ENCODE results near the gene NPNT. TPM values are rescaled to one million over a fixed set of nuclear protein-coding genes. Genes with fewer than 3 reads are reported as not detected.
"Not testable (repeated sequence)": the region's sequence is repeated elsewhere in the genome, so short reads cannot be mapped to it uniquely, and the experiment has no call there.

NPNT gene, protein sequence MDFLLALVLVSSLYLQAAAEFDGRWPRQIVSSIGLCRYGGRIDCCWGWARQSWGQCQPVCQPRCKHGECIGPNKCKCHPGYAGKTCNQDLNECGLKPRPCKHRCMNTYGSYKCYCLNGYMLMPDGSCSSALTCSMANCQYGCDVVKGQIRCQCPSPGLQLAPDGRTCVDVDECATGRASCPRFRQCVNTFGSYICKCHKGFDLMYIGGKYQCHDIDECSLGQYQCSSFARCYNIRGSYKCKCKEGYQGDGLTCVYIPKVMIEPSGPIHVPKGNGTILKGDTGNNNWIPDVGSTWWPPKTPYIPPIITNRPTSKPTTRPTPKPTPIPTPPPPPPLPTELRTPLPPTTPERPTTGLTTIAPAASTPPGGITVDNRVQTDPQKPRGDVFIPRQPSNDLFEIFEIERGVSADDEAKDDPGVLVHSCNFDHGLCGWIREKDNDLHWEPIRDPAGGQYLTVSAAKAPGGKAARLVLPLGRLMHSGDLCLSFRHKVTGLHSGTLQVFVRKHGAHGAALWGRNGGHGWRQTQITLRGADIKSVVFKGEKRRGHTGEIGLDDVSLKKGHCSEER
- not detected for total RNA-seq

DNA sequence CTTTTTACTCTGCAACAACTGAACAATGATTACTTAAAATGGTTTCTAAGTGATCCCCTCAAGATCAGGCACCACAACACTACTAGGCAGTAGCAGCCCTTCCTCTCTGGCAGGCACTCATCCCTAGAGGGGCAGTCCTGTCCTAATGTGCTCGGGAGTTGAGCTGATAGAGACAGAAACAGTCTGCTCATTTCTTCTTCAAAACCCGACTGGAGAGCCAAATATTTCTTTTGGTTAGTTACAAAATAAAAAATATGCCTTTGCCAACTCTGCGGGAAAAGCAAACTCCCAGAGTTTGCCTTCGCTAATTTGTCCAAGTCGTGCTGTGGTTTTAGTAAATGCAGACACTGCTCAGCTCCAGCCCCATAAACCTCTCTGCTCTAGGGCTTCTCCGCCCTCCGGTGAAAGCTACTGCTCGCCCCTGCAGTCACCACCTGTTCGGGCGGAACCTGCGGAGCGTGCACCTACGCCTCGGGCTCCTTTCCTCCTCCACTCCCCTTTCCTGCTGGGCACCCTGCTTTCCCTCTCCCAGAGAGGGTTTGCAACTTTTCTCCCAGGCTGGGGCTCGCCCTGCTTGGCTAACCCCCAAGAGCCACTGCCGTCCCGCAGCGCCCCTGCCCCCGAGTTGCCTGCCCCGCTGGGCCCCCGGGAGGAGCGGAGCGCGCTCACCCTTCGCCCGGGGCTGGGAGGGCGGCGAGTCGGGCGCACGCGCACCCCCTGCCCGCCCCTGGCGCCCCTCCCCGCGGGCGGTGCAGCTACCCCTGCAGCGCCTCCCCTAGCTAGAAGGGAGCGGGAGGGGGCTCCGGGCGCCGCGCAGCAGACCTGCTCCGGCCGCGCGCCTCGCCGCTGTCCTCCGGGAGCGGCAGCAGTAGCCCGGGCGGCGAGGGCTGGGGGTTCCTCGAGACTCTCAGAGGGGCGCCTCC lies at the start of gene NPNT:
Gene NPNT, plus strand, starts transcription at position 812 of the 923 bp plus-strand sequence. CDS start 182 bp downstream, outside the sequence.
- Mint-ChIP-seq H3K4me3 (no peak within 1 kb of the TSS), H3K27me3 (peaks cover 30 to 69% of the 10 kb centered on the region in 2 donors)

DNA sequence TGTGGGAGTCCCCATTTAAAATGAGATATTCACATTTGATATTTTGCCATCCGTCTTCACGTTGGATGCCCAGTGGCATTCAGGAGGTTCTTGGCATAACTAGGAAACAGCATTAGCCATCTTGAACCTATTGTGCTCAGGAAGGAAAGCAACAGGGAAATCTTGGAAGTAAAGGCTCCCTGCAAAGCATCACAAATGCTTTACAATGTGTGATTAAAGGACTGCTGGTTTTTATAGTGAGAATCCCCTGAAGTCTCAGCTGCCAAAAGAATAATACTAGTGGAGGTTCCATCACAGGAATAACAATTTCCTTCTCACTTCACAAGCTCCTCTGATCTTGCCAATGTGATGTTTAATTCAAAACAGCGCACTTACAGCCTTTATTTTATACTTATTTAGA lies 49.7 kb upstream of the NPNT start:
- H3K27ac Mint-ChIP-seq, result no peak overlapping the region
- no peak for DNase-seq (ENCODE audit: low spot score)
- H3K9me3 Mint-ChIP-seq, result no peaks in the 10 kb centered on the region
- no peaks in the 10 kb centered on the region for H3K27me3 Mint-ChIP-seq
- H3K4me3 Mint-ChIP-seq, result no peak overlapping the region
- H3K36me3 Mint-ChIP-seq, result peaks cover 7% of the 10 kb centered on the region
- H3K4me1 Mint-ChIP-seq (ENCODE audit: low read depth in 2 of 2), result no peaks in the 10 kb centered on the region
- no peak for ATAC-seq

More for the DNA sequence above, at the start of gene NPNT:
- H3K36me3 Mint-ChIP-seq, result peaks cover 7% of the 10 kb centered on the region
- ATAC-seq (peak in 1 of 2 donors; percentile 25), DNase-seq (ENCODE audit: low spot score) (no peak)
- H3K9me3 Mint-ChIP-seq, result peaks cover 9% of the 10 kb centered on the region
- no peaks in the 10 kb centered on the region for H3K4me1 Mint-ChIP-seq (ENCODE audit: low read depth in 2 of 2)
- H3K27ac Mint-ChIP-seq, result no peak within 1 kb of the TSS

DNA sequence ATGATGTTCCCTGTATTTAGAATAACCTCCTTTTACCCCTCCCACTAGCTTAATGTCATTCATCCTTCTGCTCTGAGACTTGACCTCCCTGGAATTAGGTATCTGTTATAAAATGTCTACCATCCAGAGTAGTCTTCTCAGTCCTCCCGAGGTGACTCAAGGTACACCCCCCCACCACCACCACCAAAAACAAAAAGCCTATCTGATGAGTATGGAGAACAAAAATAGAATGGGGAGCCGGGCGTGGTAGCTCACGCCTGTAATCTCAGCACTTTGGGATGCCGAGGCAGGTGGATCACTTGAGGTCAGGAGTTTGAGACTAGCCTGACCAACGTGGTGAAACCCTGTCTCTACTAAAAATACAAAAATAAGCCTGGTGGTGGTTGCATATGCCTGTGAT lies 46.9 kb upstream of the NPNT start:
- H3K4me3 Mint-ChIP-seq; ATAC-seq; H3K9me3 Mint-ChIP-seq; H3K36me3 Mint-ChIP-seq; H3K27ac Mint-ChIP-seq; H3K4me1 Mint-ChIP-seq (ENCODE audit: low read depth in 2 of 2); DNase-seq (ENCODE audit: low spot score); H3K27me3 Mint-ChIP-seq: not testable (repeated sequence)

DNA sequence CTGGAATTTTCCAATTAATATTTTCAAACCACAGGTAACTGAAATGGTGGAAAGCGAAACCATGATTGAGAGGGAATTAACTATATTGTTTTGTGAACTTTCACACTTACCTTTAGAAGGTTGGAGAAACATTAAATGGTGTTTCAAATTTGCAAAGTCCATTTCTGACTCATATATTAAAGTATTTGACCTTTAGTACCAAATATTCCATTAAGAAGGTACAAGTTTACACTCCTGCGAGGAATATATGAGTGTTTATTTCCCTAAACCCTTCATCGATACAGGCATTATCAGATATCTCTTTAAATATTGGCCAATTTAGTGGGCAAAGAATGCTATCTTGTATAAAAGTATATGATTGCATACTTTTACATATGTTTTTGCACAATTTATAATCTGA lies 44.1 kb upstream of the NPNT start:
- ATAC-seq, result no peak
- Mint-ChIP-seq H3K9me3 (peaks cover 7% of the 10 kb centered on the region), H3K27me3 (no peaks in the 10 kb centered on the region), H3K36me3 (peaks cover 17% of the 10 kb centered on the region), H3K4me1 (ENCODE audit: low read depth in 2 of 2) (no peaks in the 10 kb centered on the region), H3K4me3 (no peak overlapping the region), H3K27ac (no peak overlapping the region)
- no peak for DNase-seq (ENCODE audit: low spot score)

DNA sequence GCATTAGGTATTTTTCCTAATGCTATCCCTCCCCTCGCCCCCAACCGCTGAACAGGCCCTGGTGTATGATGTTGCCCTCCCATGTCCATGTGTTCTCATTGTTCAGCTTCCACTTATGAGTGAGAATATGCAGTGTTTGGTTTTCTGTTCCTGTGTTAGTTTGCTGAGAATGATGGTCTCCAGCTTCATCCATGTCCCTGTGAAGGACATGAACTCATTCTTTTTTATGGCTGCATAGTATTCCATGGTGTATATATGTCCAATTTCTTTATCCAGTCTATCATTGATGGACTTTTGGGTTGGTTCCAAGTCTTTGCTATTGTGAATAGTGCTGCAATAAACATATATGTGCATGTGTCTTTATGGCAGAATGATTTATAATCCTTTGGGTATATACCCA lies 43.0 kb upstream of the NPNT start:
- not testable (repeated sequence) for H3K4me3 Mint-ChIP-seq; H3K4me1 Mint-ChIP-seq (ENCODE audit: low read depth in 2 of 2); H3K27me3 Mint-ChIP-seq; H3K27ac Mint-ChIP-seq; ATAC-seq; DNase-seq (ENCODE audit: low spot score)
- Mint-ChIP-seq H3K9me3 (peaks cover 12% of the 10 kb centered on the region), H3K36me3 (peaks cover 24% of the 10 kb centered on the region)

DNA sequence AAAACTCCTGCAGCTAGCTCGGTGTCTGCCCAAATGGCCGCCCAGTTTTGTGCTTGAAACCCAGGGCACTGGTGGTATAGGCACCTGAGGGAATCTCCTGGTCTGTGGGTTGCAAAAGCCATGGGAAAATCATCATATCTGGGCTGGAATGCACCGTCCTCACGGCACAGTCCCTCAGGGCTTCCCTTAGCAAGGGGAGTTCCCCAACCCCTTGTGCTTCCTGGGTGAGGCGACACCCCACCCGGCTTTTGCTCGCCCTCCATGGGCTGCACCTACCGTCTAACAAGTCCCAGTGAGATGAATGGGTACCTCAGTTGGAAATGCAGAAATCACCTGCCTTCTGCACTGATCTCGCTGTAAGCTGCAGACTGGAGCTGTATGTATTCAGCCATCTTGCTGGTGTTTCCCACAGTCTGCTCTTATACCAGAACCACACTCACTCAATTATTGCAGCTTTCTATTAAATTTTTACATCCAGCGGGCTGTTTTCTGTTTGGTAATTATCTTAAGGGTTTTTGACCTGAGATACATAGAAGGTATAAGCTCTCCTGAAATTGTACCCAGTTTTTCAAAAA lies 36.7 kb upstream of the NPNT start:
- Mint-ChIP-seq H3K4me1 (ENCODE audit: low read depth in 2 of 2) (no peaks in the 10 kb centered on the region), H3K4me3 (no peak overlapping the region), H3K27me3 (no peaks in the 10 kb centered on the region), H3K9me3 (peaks cover 29% of the 10 kb centered on the region), H3K27ac (no peak overlapping the region), H3K36me3 (peaks cover 43% of the 10 kb centered on the region)
- ATAC-seq, result no peak
- no peak for DNase-seq (ENCODE audit: low spot score)

DNA sequence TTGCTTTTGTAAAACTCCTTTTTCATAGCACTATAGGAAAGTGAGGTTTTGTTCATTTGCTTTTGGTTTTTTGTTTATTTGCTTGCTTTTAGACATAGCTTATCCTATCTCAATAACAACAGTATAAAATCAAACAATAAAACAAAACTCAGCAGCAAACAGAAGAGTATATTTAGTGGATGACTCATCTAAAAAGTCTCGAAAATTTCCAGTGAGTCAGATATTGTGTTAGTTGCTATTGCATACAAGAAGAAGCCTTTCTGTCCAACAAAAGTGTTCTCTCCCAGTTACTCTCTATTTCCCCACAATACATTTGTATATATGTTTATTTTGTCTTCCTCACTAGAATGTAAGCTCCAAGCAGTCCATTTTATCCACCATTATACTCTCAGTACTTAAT lies 36.0 kb upstream of the NPNT start:
- no peak overlapping the region for H3K27ac Mint-ChIP-seq
- ATAC-seq (no peak), DNase-seq (ENCODE audit: low spot score) (no peak)
- peaks cover 39% of the 10 kb centered on the region for H3K36me3 Mint-ChIP-seq
- no peaks in the 10 kb centered on the region for H3K27me3 Mint-ChIP-seq
- H3K9me3 Mint-ChIP-seq, result peaks cover 29% of the 10 kb centered on the region
- H3K4me3 Mint-ChIP-seq, result no peak overlapping the region
- no peaks in the 10 kb centered on the region for H3K4me1 Mint-ChIP-seq (ENCODE audit: low read depth in 2 of 2)

DNA sequence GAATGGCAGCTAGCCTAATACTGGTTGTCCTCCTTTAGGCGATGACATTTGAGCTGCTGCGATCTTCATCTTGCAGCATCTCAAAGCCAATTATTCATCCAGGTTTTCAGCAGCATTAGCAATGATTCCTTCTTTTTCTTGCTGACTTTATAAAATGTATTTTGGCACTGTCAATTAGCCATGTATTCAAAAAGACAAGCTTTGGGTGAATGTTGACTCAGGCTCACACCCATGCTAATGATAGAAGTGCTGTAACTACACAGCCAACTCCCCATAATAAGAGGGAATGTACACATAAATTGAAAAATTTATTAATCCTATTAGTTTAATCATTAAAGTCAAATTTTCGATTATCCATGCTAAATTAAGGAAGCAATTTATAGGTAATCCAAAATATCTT lies 24.3 kb upstream of the NPNT start:
- H3K4me1 Mint-ChIP-seq (ENCODE audit: low read depth in 2 of 2), result no peaks in the 10 kb centered on the region
- H3K4me3 Mint-ChIP-seq, result no peak overlapping the region
- no peaks in the 10 kb centered on the region for H3K36me3 Mint-ChIP-seq
- no peak for DNase-seq (ENCODE audit: low spot score)
- ATAC-seq, result no peak
- H3K27ac Mint-ChIP-seq, result no peak overlapping the region
- peaks cover 3% of the 10 kb centered on the region for H3K9me3 Mint-ChIP-seq
- H3K27me3 Mint-ChIP-seq, result no peaks in the 10 kb centered on the region

DNA sequence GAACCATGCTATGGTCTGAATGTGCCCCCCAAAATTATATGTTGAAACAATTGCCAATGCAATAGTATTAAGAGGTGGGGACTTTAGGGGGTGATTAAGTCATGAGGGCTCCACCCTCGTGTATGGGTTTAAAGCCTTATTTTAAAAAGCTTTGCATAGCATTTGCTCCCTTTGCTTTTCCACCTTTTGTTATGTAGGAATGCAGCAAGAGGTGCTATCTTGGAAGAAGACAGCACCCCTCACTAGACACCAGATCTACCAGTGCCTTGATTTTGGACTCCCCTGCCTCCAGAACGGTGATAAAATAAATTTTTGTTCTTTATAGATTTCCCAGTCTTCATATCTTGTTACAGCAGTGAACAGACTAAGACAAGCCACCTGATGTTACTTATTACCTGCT lies 23.3 kb upstream of the NPNT start:
- Mint-ChIP-seq H3K9me3 (peaks cover 3% of the 10 kb centered on the region), H3K36me3 (no peaks in the 10 kb centered on the region), H3K27ac (no peak overlapping the region), H3K4me3 (no peak overlapping the region), H3K27me3 (no peaks in the 10 kb centered on the region), H3K4me1 (ENCODE audit: low read depth in 2 of 2) (no peaks in the 10 kb centered on the region)
- ATAC-seq, result no peak
- no peak for DNase-seq (ENCODE audit: low spot score)

DNA sequence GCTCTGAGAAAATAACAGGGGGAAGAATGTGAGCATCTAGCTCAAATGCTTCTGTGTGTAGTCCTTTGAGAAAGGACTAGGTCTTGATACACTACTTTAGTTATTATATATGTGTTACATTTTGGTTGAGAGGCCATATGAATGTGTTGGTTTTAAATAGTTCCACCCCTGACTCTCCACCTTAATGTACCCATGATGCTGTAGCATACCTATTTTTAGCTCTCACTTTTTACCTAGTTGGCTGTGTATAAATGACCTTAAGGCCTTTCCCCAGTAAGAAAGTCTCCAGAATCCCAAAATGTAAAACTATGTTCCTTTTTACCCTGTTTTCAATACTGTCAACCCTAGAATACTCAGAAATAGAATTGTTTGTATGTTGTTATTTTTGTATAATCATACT lies 20.0 kb upstream of the NPNT start:
- no peaks in the 10 kb centered on the region for H3K4me1 Mint-ChIP-seq (ENCODE audit: low read depth in 2 of 2)
- no peak overlapping the region for H3K4me3 Mint-ChIP-seq
- ATAC-seq (no peak), DNase-seq (ENCODE audit: low spot score) (no peak)
- H3K36me3 Mint-ChIP-seq, result no peaks in the 10 kb centered on the region
- H3K27me3 Mint-ChIP-seq, result no peaks in the 10 kb centered on the region
- no peak overlapping the region for H3K27ac Mint-ChIP-seq
- no peaks in the 10 kb centered on the region for H3K9me3 Mint-ChIP-seq

DNA sequence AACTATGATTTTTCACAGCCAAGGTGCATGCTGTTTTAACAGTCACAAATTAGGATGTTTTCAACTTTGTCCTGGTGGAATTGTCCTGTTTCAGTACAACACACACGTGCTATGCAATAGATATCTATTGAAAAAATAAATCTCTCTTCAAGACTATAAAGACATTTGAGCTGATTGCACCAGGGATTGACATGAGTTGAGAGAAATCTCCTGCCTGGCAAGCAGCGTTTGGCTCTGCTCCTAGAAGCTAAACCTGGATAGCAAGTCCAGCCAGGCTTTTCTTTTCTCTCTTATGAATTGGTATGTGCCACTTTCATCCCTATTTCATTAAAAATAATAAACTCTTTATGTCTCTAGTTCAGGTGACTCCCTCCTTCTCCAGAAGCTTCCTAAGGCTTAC lies 16.6 kb upstream of the NPNT start:
- Mint-ChIP-seq H3K36me3 (no peaks in the 10 kb centered on the region), H3K27ac (no peak overlapping the region)

DNA sequence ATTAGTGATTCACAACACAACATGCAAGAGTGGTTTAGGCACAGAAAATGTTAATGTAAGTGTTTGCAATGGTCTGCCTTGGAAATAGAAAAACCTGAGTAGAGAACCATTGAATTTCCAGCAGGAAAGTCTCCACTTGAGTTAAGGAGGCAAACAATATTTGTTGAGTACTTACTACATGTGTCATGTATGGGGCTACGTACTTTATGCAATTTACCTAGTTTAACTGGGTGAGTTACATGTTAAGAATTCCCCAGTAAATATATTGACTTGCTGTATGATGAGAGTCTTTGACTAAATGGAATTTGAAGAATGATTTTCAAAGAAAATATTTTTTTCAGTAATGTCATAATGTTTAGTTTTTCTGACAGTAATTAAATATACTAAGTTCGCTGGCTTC lies 7.8 kb upstream of the NPNT start:
- no peak overlapping the region for H3K4me3 Mint-ChIP-seq
- peaks cover 3 to 13% of the 10 kb centered on the region in 2 donors for H3K27me3 Mint-ChIP-seq
- no peak for ATAC-seq
- no peak for DNase-seq (ENCODE audit: low spot score)
- no peaks in the 10 kb centered on the region for H3K4me1 Mint-ChIP-seq (ENCODE audit: low read depth in 2 of 2)
- H3K27ac Mint-ChIP-seq, result no peak overlapping the region
- no peaks in the 10 kb centered on the region for H3K36me3 Mint-ChIP-seq
- H3K9me3 Mint-ChIP-seq, result peaks cover 5% of the 10 kb centered on the region

More for the DNA sequence above, 16.6 kb upstream of the NPNT start:
- no peak overlapping the region for H3K4me3 Mint-ChIP-seq
- DNase-seq (ENCODE audit: low spot score) (no peak), ATAC-seq (no peak)
- H3K4me1 Mint-ChIP-seq (ENCODE audit: low read depth in 2 of 2), result no peaks in the 10 kb centered on the region
- no peaks in the 10 kb centered on the region for H3K27me3 Mint-ChIP-seq
- peaks cover 8% of the 10 kb centered on the region for H3K9me3 Mint-ChIP-seq

DNA sequence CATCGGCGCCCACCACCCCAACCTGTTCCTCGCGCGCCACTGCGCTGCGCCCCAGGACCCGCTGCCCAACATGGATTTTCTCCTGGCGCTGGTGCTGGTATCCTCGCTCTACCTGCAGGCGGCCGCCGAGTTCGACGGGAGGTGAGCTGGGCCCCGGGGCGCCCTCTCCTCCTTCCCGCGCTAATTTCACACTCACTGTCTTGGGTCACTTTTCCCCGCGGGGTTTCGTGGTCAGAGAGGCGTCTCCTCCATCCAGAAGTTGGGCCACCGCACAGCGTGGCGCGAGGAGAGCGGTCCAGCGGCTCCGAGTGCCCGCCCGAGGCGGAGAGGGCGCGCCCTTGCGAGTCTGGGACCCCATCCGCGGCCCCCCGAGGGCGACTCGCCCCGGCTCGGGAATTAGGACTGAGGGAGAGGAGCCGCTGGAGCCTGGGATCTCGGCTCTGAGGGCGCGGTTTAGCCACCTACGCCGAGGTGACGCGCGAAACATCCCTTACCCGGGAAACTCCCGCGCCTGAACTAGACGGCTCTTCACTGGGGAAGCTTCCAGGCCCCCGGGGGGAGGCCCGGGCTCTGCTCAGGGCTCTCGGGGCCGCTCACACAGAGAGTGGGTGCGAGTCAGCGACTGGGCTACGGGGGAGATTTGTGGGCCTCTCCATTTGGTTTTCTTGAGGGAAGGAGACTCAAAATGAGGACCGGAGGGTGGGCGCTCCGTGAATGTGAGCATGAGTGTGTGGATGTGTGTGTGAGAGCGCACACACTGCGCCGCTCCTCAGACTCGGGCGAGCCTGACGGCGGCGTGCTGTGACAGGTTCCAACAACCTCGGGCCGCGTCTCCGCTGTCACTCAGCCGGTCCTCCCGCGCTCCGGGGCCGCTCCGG lies 551 bp downstream of the NPNT start:
- Mint-ChIP-seq H3K27ac (no peak overlapping the region), H3K27me3 (peaks cover 30 to 70% of the 10 kb centered on the region in 2 donors), H3K4me3 (no peak overlapping the region), H3K4me1 (ENCODE audit: low read depth in 2 of 2) (no peaks in the 10 kb centered on the region), H3K9me3 (peaks cover 5% of the 10 kb centered on the region), H3K36me3 (peaks cover 7% of the 10 kb centered on the region)
- ATAC-seq (peak; percentile 18 to 20), DNase-seq (ENCODE audit: low spot score) (peak; percentile 61)
